ENCODE data around the gene NFE2L3.
"Not testable (repeated sequence)": the region's sequence is repeated elsewhere in the genome, so short reads cannot be mapped to it uniquely, and the experiment has no call there.

The NFE2L3 gene

DNA sequence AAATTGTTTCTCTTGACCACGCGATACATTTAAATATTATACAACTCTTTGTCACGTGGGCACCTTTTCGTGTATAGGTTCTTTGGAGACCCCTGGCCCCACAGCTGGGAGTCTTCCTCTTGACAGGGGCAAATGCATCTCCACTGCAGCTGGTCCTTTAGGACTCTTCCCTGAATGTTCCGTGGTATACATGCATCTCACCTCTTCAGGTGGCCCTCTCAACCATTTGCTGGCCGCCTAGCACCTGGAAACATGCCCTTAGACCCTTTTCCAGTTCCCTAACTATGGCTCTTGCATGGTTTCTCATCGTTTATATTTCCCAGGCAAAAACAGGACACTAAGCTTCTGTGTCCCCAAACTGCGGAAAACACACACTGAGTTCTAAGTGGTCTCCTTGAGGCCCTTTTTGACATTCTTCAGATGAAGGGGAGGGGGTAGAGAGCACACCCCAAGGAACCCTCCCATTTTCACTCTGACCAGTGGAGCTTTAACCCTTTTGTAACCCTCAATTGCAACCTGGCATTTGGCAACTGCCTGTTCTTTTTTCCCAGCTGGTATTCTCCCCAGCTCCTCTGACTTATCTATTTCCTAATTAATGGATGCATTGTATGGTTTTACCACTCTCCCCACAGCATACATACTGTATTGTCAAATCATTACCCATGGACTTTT lies 28.0 kb downstream of the NFE2L3 start:
- Histone ChIP-seq H3K27ac (ENCODE audit: low read length) (no peak overlapping the region), H3K4me1 (ENCODE audit: control insufficient read depth, insufficient read depth, low read length) (no peaks in the 10 kb centered on the region; the same call in 1 of the 2 replicates), H3K4me3 (ENCODE audit: low read length) (no peak overlapping the region), H3K36me3 (ENCODE audit: control insufficient read depth, insufficient read depth, low read length) (peaks cover 7% of the 10 kb centered on the region), H3K9me3 (ENCODE audit: control insufficient read depth, insufficient read depth, low read length) (no peaks in the 10 kb centered on the region), H3K27me3 (ENCODE audit: control insufficient read depth, insufficient read depth, low read length) (no peaks in the 10 kb centered on the region)
- no peak for DNase-seq (ENCODE audit: low read depth, low spot score)
- WGBS (ENCODE audit: insufficient coverage, insufficient read length): no CpG with 5 or more reads among the region's 8 CpGs

DNA sequence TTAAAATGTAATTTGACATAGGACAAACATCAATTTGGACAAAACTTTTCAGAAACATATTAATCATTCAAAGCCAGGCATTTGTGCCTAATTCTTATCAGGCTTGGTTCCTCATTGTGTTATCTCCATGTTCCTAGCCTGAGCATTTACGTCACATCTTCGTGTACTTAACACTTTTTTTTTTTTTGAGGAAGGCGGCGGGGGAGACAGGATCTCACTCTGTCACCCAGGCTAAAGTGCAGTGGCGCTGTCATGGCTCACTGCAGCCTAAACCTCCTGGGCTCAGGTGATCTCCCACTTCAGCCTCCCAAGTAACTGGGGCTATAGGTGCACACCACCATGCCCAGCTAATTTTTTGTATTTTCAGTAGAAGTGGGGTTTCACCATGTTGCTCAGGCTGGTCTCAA lies 28.8 kb downstream of the NFE2L3 start:
- Histone ChIP-seq H3K27me3 (ENCODE audit: control insufficient read depth, insufficient read depth, low read length) (no peaks in the 10 kb centered on the region), H3K4me1 (ENCODE audit: control insufficient read depth, insufficient read depth, low read length) (no peaks in the 10 kb centered on the region; the same call in 1 of the 2 replicates), H3K4me3 (ENCODE audit: low read length) (no peak overlapping the region), H3K36me3 (ENCODE audit: control insufficient read depth, insufficient read depth, low read length) (peaks cover 7% of the 10 kb centered on the region), H3K9me3 (ENCODE audit: control insufficient read depth, insufficient read depth, low read length) (no peaks in the 10 kb centered on the region), H3K27ac (ENCODE audit: low read length) (no peak overlapping the region)
- DNase-seq (ENCODE audit: low read depth, low spot score): no peak
- no CpG with 5 or more reads among the region's 5 CpGs for whole genome bisulfite sequencing (ENCODE audit: insufficient coverage, insufficient read length)

DNA sequence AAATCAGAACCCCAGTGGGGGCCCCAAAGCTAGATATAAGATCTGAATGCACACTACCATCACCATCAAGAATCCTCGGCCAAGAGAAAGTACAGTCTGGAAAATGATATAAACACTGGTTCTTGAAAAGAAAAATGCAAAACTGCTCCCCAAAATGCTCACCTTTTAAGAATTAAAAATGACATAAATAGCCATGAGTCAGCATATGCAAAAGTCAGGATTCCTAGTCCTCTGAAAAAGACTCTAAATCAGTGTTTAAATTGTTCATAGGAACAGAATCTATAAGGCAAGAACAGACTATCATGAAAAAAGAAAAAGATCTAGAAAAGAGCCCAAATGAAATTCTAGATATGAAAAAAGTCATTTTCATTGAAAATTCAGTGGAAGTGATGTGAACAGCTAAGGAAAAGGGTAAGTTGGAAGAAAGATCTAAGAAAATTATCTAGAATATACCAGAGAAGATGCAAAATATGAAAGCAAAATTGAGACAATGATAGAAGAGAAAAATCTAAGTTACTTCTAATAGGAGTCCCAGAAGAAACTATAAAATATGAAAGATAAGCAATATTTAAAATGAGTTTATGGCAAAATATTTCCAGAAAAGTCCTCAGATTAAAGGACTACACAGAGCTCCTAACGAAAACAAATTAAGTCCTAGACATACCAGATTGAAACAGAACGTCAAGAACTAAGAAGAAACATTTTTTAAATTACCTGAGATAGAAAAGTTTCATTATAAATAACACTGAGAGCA lies 29.7 kb downstream of the NFE2L3 start:
- Histone ChIP-seq H3K36me3 (ENCODE audit: control insufficient read depth, insufficient read depth, low read length) (peaks cover 7% of the 10 kb centered on the region), H3K27ac (ENCODE audit: low read length) (no peak overlapping the region), H3K27me3 (ENCODE audit: control insufficient read depth, insufficient read depth, low read length) (no peaks in the 10 kb centered on the region), H3K4me1 (ENCODE audit: control insufficient read depth, insufficient read depth, low read length) (no peaks in the 10 kb centered on the region; the same call in 1 of the 2 replicates), H3K4me3 (ENCODE audit: low read length) (no peak overlapping the region), H3K9me3 (ENCODE audit: control insufficient read depth, insufficient read depth, low read length) (no peaks in the 10 kb centered on the region)
- DNase-seq (ENCODE audit: low read depth, low spot score): no peak
- no CpG with 5 or more reads among the region's 3 CpGs for WGBS (ENCODE audit: insufficient coverage, insufficient read length)

DNA sequence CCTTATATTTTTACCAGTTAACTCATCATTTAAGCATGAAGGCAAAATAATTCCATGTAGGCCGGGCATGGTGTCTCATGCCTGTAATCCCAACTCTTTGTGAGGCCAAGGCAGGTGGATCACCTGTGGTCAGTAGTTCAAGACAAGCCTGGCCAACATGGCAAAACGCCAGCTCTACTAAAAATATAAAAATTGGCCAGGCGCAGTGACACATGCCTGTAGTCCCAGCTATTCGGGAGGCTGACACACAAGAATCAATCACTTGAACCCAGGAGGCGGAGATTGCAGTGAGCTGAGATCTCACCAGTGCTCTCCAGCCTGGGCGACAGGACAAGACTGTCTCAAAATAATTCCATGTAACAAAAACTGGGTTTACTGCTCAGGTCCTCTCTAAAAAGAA lies 30.3 kb downstream of the NFE2L3 start:
- H3K27ac ChIP-seq (ENCODE audit: low read length): no peak overlapping the region
- no peak overlapping the region for H3K4me3 ChIP-seq (ENCODE audit: low read length)
- no peak for DNase-seq (ENCODE audit: low read depth, low spot score)
- H3K9me3 ChIP-seq (ENCODE audit: control insufficient read depth, insufficient read depth, low read length): no peaks in the 10 kb centered on the region
- H3K27me3 ChIP-seq (ENCODE audit: control insufficient read depth, insufficient read depth, low read length): no peaks in the 10 kb centered on the region
- H3K4me1 ChIP-seq (ENCODE audit: control insufficient read depth, insufficient read depth, low read length): no peaks in the 10 kb centered on the region; the same call in 1 of the 2 replicates
- WGBS (ENCODE audit: insufficient coverage, insufficient read length): no CpG with 5 or more reads among the region's 6 CpGs
- peaks cover 7% of the 10 kb centered on the region for H3K36me3 ChIP-seq (ENCODE audit: control insufficient read depth, insufficient read depth, low read length)

DNA sequence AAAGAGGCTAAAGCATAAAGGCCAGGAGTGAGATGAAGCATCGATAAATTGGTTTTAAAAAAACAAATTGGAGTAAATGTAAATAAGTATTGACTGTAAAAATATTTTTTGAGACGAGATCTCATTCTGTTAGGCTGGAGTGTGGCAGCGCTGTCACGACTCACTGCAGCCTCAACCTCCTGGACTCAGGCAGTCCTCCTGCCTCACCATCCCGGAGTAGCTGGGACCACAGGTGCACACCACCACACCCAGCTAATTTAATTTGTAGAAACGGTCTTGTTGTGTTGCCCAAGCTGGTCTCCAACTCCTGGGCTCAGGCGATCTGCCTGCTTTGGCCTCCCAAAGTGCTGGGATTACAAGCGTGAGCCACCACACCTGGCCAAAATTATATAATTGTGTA lies 30.7 kb downstream of the NFE2L3 start:
- no peak for DNase-seq (ENCODE audit: low read depth, low spot score)
- Histone ChIP-seq H3K9me3 (ENCODE audit: control insufficient read depth, insufficient read depth, low read length) (no peaks in the 10 kb centered on the region), H3K27ac (ENCODE audit: low read length) (no peak overlapping the region), H3K36me3 (ENCODE audit: control insufficient read depth, insufficient read depth, low read length) (peaks cover 7% of the 10 kb centered on the region), H3K27me3 (ENCODE audit: control insufficient read depth, insufficient read depth, low read length) (no peaks in the 10 kb centered on the region), H3K4me1 (ENCODE audit: control insufficient read depth, insufficient read depth, low read length) (no peaks in the 10 kb centered on the region), H3K4me3 (ENCODE audit: low read length) (no peak overlapping the region)
- WGBS (ENCODE audit: insufficient coverage, insufficient read length): no CpG with 5 or more reads among the region's 8 CpGs

DNA sequence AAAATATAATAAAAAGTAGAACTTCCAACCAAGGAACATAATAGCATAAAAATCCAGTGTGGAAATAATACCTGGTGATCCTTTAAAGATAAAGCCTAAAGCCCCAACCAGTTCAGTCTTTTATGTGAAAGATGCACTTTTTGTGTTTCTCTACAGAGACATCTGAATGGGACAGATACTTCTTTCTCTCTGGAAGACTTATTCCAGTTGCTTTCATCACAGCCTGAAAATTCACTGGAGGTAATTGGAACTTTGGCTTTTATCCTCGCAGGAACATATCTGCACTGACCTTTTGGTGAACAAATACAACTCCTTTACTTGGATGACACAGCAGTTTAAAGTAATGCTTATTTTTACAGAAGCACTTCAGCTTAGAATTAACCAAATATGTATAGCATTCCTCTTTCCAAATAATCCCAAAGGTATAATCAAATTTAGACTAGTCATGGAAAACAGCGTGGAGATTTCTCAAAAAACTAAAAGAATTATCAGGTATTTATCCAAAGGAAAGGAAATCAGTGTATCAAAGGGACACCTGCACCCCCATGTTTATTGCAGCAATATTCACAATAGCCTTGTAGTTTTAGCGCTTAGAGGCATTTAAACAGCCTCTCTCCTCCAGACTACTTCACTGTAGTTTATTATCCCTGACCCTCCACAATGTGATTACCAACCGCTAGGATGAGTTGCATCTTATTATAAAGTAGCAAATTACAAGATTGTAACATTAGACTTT lies 31.7 kb downstream of the NFE2L3 start:
- no CpG with 5 or more reads among the region's 4 CpGs for WGBS (ENCODE audit: insufficient coverage, insufficient read length)
- Histone ChIP-seq H3K4me1 (ENCODE audit: control insufficient read depth, insufficient read depth, low read length) (no peaks in the 10 kb centered on the region), H3K36me3 (ENCODE audit: control insufficient read depth, insufficient read depth, low read length) (peaks cover 3% of the 10 kb centered on the region), H3K9me3 (ENCODE audit: control insufficient read depth, insufficient read depth, low read length) (no peaks in the 10 kb centered on the region), H3K27me3 (ENCODE audit: control insufficient read depth, insufficient read depth, low read length) (no peaks in the 10 kb centered on the region), H3K4me3 (ENCODE audit: low read length) (no peak overlapping the region), H3K27ac (ENCODE audit: low read length) (no peak overlapping the region)
- DNase-seq (ENCODE audit: low read depth, low spot score): no peak

DNA sequence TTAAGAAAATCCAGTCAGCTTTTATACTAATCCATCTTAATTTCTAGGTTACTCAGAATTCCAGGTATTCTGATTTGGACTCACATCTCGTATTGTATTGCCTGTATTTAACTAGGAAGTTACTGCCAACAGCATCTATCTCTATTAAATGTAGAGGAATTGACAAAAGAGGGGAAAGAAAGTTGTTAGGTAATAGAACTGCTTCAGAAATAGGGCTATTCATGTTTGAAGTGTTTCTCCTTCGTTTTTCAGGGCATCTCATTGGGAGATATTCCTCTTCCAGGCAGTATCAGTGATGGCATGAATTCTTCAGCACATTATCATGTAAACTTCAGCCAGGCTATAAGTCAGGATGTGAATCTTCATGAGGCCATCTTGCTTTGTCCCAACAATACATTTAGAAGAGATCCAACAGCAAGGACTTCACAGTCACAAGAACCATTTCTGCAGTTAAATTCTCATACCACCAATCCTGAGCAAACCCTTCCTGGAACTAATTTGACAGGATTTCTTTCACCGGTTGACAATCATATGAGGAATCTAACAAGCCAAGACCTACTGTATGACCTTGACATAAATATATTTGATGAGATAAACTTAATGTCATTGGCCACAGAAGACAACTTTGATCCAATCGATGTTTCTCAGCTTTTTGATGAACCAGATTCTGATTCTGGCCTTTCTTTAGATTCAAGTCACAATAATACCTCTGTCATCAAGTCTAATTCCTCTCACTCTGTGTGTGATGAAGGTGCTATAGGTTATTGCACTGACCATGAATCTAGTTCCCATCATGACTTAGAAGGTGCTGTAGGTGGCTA lies 32.5 kb downstream of the NFE2L3 start:
- H3K27me3 ChIP-seq (ENCODE audit: control insufficient read depth, insufficient read depth, low read length); H3K4me1 ChIP-seq (ENCODE audit: control insufficient read depth, insufficient read depth, low read length); DNase-seq (ENCODE audit: low read depth, low spot score); H3K27ac ChIP-seq (ENCODE audit: low read length); H3K4me3 ChIP-seq (ENCODE audit: low read length); H3K9me3 ChIP-seq (ENCODE audit: control insufficient read depth, insufficient read depth, low read length); H3K36me3 ChIP-seq (ENCODE audit: control insufficient read depth, insufficient read depth, low read length): not testable (repeated sequence)
- WGBS (ENCODE audit: insufficient coverage, insufficient read length): no CpG with 5 or more reads among the region's 4 CpGs

DNA sequence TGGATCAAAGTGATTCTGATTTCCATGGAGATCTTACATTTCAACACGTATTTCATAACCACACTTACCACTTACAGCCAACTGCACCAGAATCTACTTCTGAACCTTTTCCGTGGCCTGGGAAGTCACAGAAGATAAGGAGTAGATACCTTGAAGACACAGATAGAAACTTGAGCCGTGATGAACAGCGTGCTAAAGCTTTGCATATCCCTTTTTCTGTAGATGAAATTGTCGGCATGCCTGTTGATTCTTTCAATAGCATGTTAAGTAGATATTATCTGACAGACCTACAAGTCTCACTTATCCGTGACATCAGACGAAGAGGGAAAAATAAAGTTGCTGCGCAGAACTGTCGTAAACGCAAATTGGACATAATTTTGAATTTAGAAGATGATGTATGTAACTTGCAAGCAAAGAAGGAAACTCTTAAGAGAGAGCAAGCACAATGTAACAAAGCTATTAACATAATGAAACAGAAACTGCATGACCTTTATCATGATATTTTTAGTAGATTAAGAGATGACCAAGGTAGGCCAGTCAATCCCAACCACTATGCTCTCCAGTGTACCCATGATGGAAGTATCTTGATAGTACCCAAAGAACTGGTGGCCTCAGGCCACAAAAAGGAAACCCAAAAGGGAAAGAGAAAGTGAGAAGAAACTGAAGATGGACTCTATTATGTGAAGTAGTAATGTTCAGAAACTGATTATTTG lies 33.3 kb downstream of the NFE2L3 start:
- Histone ChIP-seq H3K27me3 (ENCODE audit: control insufficient read depth, insufficient read depth, low read length) (no peaks in the 10 kb centered on the region), H3K9me3 (ENCODE audit: control insufficient read depth, insufficient read depth, low read length) (no peaks in the 10 kb centered on the region), H3K4me1 (ENCODE audit: control insufficient read depth, insufficient read depth, low read length) (no peaks in the 10 kb centered on the region), H3K4me3 (ENCODE audit: low read length) (no peak overlapping the region), H3K27ac (ENCODE audit: low read length) (no peak overlapping the region), H3K36me3 (ENCODE audit: control insufficient read depth, insufficient read depth, low read length) (peaks cover 6% of the 10 kb centered on the region; the same call in 1 of the 2 replicates)
- WGBS (ENCODE audit: insufficient coverage, insufficient read length): 100% methylated on average over 3 of the region's 10 CpGs
- no peak for DNase-seq (ENCODE audit: low read depth, low spot score)

DNA sequence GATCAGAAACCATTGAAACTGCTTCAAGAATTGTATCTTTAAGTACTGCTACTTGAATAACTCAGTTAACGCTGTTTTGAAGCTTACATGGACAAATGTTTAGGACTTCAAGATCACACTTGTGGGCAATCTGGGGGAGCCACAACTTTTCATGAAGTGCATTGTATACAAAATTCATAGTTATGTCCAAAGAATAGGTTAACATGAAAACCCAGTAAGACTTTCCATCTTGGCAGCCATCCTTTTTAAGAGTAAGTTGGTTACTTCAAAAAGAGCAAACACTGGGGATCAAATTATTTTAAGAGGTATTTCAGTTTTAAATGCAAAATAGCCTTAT lies 33.8 kb downstream of the NFE2L3 start:
- Histone ChIP-seq H3K4me1 (ENCODE audit: control insufficient read depth, insufficient read depth, low read length) (no peaks in the 10 kb centered on the region), H3K4me3 (ENCODE audit: low read length) (no peak overlapping the region), H3K36me3 (ENCODE audit: control insufficient read depth, insufficient read depth, low read length) (peaks cover 11% of the 10 kb centered on the region; the same call in 1 of the 2 replicates), H3K27me3 (ENCODE audit: control insufficient read depth, insufficient read depth, low read length) (no peaks in the 10 kb centered on the region), H3K27ac (ENCODE audit: low read length) (no peak overlapping the region), H3K9me3 (ENCODE audit: control insufficient read depth, insufficient read depth, low read length) (no peaks in the 10 kb centered on the region)
- DNase-seq (ENCODE audit: low read depth, low spot score): no peak
- WGBS (ENCODE audit: insufficient coverage, insufficient read length): no CpG with 5 or more reads among the region's 1 CpG
